Kidney epithelial cell (primary cell): ENCODE results near the gene DDX47. TPM values are rescaled to one million over a fixed set of nuclear protein-coding genes. Genes with fewer than 3 reads are reported as not detected.
"Not testable (repeated sequence)": the region's sequence is repeated elsewhere in the genome, so short reads cannot be mapped to it uniquely, and the experiment has no call there.

ENCODE experiments used
- DNase-seq: peaks from one replicate; pipeline ENCODE4 v3.0.0-alpha.2; 2010; ENCODE audit warnings: low read depth
- H3K27me3 ChIP-seq: 2 replicates; pipeline ENCODE4 v1.6.0; 2011; ENCODE audit warnings: low read length; ENCODE audit not compliant: control insufficient read depth, insufficient read depth
- H3K36me3 ChIP-seq: 2 replicates; pipeline ENCODE4 v1.5.1; 2011; ENCODE audit warnings: low read length; ENCODE audit not compliant: control insufficient read depth, insufficient read depth
- H3K4me3 ChIP-seq: 2 replicates; pipeline ENCODE4 v1.5.1; 2011; ENCODE audit warnings: low read depth, mild to moderate bottlenecking, control low read depth, low read length
- CTCF ChIP-seq: IDR thresholded peaks from 2 replicates; pipeline ENCODE4 v1.5.1; 2011; ENCODE audit warnings: mild to moderate bottlenecking, moderate library complexity, low read length, control low read depth, inconsistent platforms; ENCODE audit not compliant: insufficient read depth, poor library complexity, severe bottlenecking
- total RNA-seq: library from RNA; depleted of rRNA; stranded (reverse); fragments of >200 nt; gene quantifications from 2 replicates; pipeline ENCODE4 v1.2.3, GENCODE V29; 2015

The DDX47 gene
- total RNA-seq, 1 donor from 2014 or later = 59.0 TPM

GRCh38 chr12:12835378-12836146 is 22.4 kb downstream of the DDX47 start:
- peak; percentile 81 for DNase-seq

GRCh38 chr12:12836571-12836970 is 23.4 kb downstream of the DDX47 start:
- H3K36me3 ChIP-seq = no peaks in the 10 kb centered on the region
- DNase-seq = no peak
- no peak for TF ChIP-seq CTCF
- H3K4me3 ChIP-seq = no peak overlapping the region
- no peaks in the 10 kb centered on the region for H3K27me3 ChIP-seq

More at GRCh38 chr12:12835378-12836146, 22.4 kb downstream of the DDX47 start:
- TF ChIP-seq CTCF = no peak
- H3K36me3 ChIP-seq = no peaks in the 10 kb centered on the region
- no peaks in the 10 kb centered on the region for H3K27me3 ChIP-seq
- H3K4me3 ChIP-seq = no peak overlapping the region

- TF ChIP-seq CTCF = peak; percentile 55
- H3K4me3 ChIP-seq = no peak overlapping the region
- no peak for DNase-seq
- H3K27me3 ChIP-seq = no peaks in the 10 kb centered on the region
- H3K36me3 ChIP-seq = no peaks in the 10 kb centered on the region
Observed at GRCh38 chr12:12837025-12837812, 24.1 kb downstream of the DDX47 start.

GRCh38 chr12:12837813-12838153 is 24.6 kb downstream of the DDX47 start:
- TF ChIP-seq CTCF = no peak
- no peak for DNase-seq
- H3K4me3 ChIP-seq = no peak overlapping the region
- H3K27me3 ChIP-seq = no peaks in the 10 kb centered on the region
- H3K36me3 ChIP-seq = no peaks in the 10 kb centered on the region

GRCh38 chr12:12839003-12839395 is 25.9 kb downstream of the DDX47 start:
- Histone ChIP-seq H3K27me3 (no peaks in the 10 kb centered on the region), H3K4me3 (no peak overlapping the region), H3K36me3 (no peaks in the 10 kb centered on the region)
- no peak for DNase-seq
- TF ChIP-seq CTCF = no peak

GRCh38 chr12:12839439-12839838 is 26.3 kb downstream of the DDX47 start:
- H3K36me3 ChIP-seq, DNase-seq, H3K4me3 ChIP-seq, H3K27me3 ChIP-seq: not testable (repeated sequence)
